ENCODE measurements around the gene IGLL5.
"Not testable (repeated sequence)": the region's sequence is repeated elsewhere in the genome, so short reads cannot be mapped to it uniquely, and the experiment has no call there.

The IGLL5 gene

DNA sequence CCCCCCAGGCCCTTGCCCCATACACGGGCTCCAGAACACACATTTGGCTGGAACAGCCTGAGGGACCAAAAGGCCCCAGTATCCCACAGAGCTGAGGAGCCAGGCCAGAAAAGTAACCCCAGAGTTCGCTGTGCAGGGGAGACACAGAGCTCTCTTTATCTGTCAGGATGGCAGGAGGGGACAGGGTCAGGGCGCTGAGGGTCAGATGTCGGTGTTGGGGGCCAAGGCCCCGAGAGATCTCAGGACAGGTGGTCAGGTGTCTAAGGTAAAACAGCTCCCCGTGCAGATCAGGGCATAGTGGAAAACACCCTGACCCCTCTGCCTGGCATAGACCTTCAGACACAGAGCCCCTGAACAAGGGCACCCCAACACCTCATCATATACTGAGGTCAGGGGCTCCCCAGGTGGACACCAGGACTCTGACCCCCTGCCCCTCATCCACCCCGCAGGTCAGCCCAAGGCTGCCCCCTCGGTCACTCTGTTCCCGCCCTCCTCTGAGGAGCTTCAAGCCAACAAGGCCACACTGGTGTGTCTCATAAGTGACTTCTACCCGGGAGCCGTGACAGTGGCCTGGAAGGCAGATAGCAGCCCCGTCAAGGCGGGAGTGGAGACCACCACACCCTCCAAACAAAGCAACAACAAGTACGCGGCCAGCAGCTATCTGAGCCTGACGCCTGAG lies 13.1 kb downstream of the IGLL5 start:
- DNase-seq (ENCODE audit: low spot score), result not testable (repeated sequence)

DNA sequence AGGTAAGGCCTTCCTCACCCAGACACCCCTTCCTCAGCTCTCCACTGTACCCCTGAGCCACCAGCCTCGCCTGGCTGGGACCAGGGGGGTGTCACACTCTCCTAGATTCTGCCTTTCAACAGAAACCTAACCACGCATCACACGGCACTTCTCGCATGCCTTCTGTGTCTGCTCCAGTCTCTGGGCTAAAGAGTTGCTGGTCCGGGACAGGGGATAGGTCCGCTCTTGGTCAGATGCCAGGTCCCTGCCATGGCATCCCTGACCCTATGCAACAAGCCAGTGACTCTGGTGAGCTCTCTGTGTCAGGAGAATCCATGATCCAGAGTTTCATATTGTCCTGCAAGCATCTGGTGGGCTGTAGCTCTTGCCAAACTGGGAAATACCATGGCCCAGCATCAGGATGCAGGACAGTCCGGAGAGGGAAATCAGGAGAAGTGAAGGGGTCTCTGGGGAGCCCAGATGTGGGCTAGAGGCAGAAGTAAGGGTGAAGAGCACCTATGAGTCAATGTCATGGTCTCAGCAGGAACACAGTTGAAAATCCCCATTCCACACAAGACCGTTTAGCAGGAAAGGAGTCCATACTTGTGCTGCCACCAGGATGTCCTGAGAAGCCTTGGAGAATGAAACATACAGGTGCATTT lies 14.1 kb downstream of the IGLL5 start:
- no peak for DNase-seq (ENCODE audit: low spot score)

DNA sequence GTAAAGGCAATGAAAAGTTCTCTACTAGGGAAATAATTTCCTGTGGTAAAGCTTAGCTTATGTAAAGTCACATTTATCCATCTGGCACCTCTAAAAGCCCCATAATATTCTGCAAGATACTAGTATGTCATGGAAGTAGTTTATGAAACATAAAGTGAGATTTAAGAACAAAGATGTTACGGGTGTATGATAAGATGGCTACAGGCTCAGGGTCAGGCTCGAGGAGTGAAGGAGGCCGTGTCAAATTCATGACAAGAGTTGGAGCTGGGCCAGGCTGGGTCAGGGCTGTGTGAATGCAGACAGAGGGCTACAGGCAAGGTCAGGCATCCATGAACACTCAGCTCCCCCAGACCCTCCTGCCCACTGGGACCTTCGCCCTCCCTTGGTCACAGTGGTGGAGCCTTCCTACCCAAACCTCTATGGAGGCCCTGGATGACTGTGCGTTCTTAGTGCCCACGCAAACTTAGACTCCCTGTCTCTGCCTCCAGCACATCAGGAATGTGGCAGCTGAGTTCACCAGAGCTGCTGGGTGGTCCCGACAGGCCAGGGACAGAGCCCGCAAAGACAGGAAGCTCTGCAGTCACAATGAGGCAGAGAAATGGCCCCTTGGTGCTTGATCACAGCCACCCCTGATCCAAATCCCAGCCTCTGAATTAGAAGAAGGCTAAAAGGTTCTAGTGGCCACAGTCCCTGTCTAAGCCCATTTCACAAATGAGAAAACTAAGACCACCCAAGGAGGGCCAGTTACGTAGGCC lies 14.8 kb downstream of the IGLL5 start:
- DNase-seq (ENCODE audit: low spot score), result no peak

DNA sequence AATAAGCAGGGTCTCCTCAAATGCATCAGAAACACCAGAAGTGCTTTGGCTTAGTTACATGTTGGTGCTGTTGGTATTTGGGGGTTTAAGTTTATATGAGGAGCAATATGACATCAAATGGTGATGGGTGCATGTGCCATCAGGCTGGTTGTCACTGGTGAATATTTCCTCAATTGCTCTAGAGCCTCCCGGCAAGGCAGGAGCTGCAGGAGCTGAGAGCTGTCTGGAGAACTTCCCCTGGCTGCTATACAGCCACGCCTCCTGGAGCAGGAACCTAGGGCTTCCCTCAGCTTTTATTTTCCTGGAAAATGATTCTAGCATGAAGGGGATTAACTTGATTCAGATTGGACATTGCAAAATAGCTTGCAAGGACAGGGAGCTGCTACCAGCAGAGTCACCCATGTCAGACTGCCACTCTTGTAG lies 15.8 kb downstream of the IGLL5 start:
- DNase-seq (ENCODE audit: low spot score), result no peak

DNA sequence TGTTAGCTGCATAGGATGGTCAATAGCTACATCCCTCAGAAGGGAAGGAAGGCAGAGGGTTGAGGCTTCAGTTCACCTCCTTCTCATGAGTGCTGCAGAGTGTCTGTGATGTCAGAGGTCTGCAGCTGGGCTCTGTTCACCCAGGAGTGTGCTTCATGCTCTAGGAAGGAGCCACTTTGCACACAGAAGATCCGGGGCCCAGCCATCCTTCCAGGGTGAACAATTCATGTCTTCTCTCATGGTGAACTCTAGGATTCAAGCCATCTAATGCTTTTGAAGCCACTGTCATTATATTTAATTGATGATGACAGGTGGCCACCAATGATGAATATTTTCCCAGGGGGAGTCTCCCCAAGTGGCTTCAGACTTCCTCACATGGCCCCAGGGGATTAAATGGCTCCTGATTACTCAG lies 16.2 kb downstream of the IGLL5 start:
- not testable (repeated sequence) for DNase-seq (ENCODE audit: low spot score)

DNA sequence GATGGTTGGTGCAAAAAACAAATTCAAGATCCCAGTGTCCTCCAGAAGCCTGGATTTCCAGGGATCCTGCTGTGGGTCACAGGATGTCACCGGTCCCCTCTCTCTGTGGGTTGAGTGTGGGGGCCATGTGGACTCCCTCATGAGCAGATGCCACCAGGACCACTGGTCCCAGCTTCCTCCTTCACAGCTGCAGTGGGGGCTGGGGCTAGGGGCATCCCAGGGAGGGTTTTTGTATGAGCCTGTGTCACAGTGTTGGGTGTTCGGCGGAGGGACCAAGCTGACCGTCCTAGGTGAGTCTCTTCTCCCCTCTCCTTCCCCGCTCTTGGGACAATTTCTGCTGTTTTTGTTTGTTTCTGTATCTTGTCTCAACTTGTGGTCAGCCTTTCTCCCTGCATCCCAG lies 17.1 kb downstream of the IGLL5 start:
- not testable (repeated sequence) for DNase-seq (ENCODE audit: low spot score)

- DNase-seq (ENCODE audit: low spot score), result not testable (repeated sequence)
Observed at GRCh38 chr22:22906391-22906790, 18.8 kb downstream of the IGLL5 start.

DNA sequence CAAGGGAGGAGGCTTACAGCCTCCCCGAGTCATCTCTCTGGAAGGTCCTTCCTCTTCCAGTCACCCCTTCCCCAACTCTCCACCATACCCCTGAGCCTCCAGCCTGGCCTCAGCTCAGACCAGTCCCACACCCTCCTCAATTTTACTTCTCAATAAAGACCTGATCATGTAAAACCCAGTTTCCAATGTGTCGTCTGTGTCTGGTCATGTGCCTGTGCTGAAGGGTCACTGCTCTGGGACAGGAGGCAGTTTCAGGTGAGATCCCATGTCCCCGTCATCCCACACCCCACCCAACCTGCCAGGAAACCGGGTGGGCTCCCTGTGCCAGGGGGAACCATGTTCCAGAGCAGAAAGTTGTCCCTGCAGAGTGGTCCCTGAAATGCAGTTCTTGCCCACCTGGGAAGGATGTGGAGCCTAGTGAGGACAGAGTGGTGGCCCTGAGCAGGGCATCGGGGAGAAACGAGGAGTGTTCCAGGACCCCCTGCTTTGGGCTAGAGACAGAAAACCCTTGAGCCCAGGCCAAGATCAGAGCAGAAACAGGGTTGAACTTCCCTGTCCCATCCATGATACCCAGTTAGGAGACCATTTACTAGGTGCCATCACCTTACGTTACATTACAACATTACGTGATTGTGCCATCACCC lies 19.4 kb downstream of the IGLL5 start:
- DNase-seq (ENCODE audit: low spot score), result no peak

DNA sequence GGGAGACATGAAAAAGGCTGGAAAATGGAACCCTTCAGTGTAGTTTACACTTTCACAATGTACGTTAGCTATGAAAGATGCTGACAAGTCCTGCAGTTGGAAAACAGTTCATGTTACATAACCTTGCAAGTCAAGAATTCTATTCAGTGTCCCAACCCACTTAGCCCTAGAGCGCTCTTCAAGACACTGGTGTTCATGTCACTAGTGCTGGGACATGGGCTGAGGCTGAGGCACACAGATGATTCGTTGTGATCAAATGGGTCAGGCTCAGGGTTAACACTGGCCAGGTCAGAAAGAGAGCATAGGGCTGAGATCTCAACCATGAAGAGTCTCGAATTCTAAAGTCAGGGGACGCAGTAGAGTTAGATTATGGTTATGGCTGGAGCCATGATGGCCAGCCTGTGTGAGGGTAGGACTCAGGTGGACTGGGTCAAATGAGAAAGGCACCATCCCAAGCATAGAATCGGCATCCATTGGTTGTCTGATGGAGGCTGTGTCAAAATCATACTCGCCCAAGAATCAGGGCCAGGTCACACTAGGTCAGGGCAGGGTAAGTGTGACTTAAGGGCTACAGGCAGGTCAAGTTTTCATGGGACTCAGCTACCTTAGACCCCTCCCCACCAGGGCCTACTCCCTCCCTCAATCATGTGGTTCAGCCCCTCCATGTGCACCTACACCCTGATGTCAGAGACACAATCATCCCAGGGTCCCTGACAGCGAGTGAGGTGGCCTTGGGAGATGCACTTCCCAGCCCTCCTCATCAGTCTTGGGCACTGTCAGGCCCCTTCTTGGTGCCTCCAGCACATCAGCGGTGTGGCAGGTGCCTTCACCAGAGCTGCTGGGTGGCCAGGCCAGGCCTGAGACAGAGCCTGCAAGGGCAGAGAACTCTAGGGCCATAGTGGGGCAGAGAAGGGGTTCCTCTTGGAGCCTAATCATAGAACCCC lies 20.2 kb downstream of the IGLL5 start:
- DNase-seq (ENCODE audit: low spot score), result no peak

GRCh38 chr22:22908495-22908861 lies 20.9 kb downstream of the IGLL5 start:
- DNase-seq (ENCODE audit: low spot score), result no peak

DNA sequence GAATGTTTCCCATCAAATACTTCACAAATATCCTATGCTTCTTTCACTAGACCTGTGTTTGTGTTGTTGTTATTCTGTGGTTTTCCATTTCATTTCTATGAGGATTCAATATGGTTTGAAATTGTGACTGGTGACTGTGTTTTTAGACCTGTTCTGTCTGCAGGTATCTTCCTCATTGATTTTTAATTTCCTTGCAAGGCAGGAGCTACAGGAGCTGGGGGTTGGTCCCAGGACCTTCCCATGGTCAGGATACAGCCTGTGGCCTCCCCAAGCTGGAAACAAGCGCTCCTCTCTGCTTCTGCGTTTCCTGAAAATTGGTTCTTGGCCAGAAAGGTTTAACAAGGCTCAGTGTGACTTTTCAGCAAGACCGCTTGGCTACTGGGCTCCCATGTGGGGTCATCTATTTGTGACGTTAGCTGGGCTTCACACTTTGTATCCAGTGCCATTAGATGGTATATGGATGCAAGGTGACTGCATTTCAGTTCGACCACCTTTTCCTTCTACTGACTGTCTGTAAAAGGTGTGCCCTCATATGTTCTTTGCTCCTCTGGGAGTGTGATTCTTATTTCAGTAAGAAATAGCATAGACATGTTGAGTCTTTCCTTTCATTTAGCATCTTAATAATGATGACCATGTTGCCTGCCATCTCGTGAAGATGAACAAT lies 21.5 kb downstream of the IGLL5 start:
- no peak for DNase-seq (ENCODE audit: low spot score)

DNA sequence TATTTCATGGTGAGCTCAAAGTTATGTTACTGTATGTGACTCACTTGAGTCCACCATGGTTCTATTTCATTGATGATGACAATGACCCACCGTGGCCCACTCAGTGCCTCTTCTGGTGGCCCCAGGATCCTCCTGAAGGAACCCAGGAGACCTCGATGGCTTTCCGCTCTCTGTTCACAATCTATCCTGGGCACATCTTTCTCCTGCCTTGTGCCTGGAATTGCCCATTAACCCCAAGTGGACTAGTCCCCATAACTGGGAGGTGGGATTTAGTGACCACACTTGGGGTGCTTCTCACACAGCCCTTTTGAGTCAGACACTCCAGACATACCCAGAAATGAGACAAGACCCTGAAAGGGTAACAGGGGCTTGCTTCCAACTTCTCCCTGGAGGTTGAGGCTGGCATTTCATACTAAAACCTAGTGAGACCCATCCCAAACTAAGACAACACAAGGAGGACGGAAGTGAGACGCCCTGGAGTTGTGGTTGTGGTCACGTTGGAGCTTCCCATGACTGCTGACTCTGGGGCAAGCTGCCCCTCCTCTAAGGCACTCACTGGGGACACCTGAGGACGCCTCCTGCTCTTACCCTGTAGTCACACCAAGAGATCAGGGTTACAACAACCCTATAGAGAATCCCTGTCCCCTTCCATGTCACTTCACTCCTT lies 22.1 kb downstream of the IGLL5 start:
- no peak for DNase-seq (ENCODE audit: low spot score)

DNA sequence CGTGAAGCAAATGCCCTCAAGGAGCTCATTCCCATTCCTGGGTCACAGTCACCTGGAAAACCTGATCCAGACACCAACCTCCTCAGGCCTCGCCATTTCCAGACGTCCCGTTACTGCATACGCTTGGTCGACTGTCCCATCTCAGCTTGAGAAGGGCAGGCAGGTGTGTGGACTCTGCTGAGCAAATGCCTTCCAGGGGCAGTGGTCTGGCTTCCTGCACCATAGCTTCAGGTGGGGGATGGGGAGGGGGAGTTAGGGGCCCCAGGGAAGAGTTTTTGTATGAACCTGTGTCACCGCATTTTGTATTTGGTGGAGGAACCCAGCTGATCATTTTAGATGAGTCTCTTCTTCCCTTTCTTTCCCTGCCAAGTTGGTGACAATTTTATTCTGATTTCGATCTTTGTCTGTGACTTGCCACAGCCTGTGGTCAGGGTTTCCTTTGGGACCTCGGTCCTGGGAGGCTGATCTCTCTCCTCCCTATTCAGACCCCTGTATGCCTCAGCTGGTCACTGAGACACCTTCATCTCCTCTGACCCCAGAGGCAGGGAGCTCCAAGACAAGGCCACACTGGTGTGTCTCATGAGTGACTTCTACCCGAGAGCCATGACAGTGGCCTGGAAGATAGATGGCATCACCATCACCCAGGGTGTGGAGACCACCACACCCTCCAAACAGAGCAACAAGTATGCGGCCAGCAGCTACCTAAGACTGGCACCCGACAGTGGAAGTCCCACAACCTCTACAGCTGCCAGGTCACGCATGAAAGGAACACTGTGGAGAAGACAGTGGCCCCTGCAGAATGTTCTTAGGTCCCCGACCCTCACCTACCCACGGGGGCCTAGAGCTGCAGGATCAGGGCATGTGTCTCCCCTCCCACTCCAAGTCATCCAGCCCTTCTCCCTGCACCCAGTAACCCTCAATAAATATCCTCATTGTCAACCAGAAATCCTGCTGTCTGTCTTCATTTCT lies 22.9 kb downstream of the IGLL5 start:
- DNase-seq (ENCODE audit: low spot score), result no peak

GRCh38 chr22:22911327-22912134 lies 23.9 kb downstream of the IGLL5 start:
- no peak for DNase-seq (ENCODE audit: low spot score)

DNA sequence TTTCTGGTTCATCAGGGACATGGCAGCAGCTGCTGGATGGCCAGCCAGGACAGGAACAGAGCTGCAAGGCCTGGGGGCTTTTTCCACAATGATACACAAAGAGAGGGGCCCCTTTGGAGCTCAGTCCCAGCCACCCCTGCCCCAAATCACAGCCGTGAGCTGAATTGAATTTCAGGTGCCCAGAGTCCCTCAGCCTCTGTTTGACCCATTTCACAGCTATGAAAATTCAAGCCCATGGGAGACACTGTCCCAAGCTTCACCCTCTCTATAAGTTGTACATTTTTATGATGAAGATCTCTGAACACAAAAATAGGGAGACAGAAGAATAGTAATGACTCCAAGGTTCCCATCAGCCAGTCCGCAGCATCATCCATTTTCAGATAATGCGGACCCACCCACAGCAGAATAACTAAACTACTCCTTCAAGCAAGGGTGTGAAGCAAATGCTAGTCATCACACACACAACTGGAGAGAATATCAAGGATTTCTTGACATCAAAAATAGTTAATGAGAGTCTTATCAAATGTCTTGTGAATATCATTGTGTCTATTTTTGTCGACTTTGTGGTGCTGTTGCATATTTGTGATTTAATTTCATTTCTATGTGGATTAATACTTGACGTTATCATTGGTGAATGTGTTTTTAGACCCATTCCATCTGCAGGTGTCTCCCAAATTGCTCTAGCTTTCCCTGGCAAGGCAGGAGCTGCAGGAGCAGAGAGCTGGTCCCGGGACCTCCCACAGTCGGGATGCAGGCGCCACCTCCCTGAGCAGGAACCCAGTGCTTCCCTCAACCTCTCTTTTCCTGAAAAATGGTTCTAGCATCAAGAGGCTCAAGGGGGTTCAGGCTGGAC lies 24.7 kb downstream of the IGLL5 start:
- DNase-seq (ENCODE audit: low spot score), result no peak

DNA sequence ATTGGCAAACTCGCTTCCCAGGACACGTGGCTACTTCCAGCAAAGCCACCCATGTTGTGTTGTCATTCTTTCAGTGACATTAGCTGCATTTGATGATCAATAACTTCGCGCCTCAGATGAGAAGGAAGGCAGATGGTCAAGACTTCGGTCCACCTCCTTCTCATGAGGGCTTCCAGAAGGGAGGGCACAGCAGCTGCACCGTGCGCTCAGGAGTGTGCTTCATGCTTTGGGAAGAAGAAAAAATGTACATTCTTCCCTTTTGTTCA lies 25.3 kb downstream of the IGLL5 start:
- DNase-seq (ENCODE audit: low spot score), result no peak

DNA sequence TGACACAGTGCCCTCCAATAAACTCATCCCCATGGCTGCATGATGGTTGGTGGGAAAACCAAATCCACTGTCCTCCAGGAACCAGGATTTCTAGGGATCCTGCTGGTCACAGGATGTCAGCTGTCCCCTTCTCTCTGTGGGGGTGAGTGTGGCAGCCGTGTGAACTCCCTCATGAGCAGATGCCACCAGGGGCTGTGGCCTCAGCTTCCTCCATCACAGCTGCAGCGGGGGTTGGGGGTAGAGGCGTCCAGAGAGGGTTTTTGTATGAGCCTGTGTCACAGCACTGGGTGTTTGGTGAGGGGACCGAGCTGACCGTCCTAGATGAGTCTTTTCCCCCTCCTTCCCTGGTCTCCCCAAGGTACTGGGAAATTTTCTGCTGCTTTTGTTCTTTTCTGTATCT lies 26.4 kb downstream of the IGLL5 start:
- DNase-seq (ENCODE audit: low spot score), result no peak
